NCI-H748 (cell line): ENCODE results near the gene ZNF695.

ENCODE experiments used
- DNase-seq: peaks from one replicate; lab custom pipeline; 2025; ENCODE audit not compliant: unreplicated experiment; lab: John Stamatoyannopoulos, UW

ZNF695 gene

GRCh38 chr1:246959944-246960693 is 47.7 kb downstream of the ZNF695 start:
- DNase-seq: no peak

GRCh38 chr1:246954126-246954525 is 53.7 kb downstream of the ZNF695 start:
- no peak for DNase-seq

- DNase-seq: no peak
Measured at GRCh38 chr1:246951413-246951812, 56.4 kb downstream of the ZNF695 start.

GRCh38 chr1:246949956-246950355 is 57.9 kb downstream of the ZNF695 start:
- DNase-seq: no peak

GRCh38 chr1:246947255-246947654 is 60.6 kb downstream of the ZNF695 start:
- DNase-seq: no peak

GRCh38 chr1:246946366-246946765 is 61.5 kb downstream of the ZNF695 start:
- no peak for DNase-seq
